ENCODE results near the gene ELMO1.

The ELMO1 gene

DNA sequence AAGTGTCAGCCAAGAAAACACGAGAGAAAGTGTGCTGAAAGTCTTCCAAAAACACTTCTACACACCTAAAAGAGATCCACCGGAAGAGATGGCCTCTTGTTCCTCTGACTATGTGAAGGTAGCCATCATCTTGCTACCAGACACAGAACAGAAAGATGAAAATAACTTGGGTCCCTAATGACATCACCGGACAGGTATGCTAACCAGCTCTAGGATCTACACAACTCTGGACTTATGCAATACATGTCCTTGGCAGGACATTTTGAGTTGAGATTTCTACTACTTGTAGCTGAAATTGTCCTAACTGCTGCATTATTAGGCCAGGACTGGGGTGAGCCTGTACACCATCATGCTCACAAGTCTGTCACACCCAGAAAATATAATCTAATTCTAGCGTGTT is 358.7 kb downstream of the ELMO1 start:
- Histone ChIP-seq H3K9me3 (no peaks in the 10 kb centered on the region), H3K36me3 (no peaks in the 10 kb centered on the region), H3K27ac (peak overlapping the region; percentile 40 to 60), H3K4me1 (peaks cover 0 to 13% (median 10%) of the 10 kb centered on the region in 4 donors), H3K4me3 (no peak overlapping the region), H3K27me3 (no peaks in the 10 kb centered on the region)
- DNase-seq = no peak
- intact Hi-C loops (cut with DNase I; ENCODE audit: low total_unique reads) = no loop called here
- TF ChIP-seq, protein P1, sequence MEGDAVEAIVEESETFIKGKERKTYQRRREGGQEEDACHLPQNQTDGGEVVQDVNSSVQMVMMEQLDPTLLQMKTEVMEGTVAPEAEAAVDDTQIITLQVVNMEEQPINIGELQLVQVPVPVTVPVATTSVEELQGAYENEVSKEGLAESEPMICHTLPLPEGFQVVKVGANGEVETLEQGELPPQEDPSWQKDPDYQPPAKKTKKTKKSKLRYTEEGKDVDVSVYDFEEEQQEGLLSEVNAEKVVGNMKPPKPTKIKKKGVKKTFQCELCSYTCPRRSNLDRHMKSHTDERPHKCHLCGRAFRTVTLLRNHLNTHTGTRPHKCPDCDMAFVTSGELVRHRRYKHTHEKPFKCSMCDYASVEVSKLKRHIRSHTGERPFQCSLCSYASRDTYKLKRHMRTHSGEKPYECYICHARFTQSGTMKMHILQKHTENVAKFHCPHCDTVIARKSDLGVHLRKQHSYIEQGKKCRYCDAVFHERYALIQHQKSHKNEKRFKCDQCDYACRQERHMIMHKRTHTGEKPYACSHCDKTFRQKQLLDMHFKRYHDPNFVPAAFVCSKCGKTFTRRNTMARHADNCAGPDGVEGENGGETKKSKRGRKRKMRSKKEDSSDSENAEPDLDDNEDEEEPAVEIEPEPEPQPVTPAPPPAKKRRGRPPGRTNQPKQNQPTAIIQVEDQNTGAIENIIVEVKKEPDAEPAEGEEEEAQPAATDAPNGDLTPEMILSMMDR (IDR thresholded peaks at IDR 0.05) = no peak

DNA sequence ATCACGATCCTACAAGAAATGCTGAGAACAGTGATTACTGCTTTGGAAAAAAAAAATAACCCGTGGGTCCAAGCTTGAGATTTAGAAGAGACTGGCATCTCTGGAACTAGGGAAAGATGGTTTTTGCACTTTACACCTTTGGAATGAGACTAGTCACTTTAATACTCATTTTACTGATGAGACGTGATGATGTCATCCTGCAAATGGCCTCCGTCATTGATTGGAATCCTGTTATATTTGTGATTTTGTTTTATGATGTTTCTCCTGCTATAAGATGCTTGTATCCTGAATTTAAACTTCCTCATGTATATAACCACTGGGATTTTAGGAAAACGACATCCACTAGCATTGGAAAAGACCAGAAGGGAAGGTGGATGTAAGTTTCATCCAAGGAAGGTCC is 363.1 kb downstream of the ELMO1 start:
- intact Hi-C loops (cut with DNase I; ENCODE audit: low total_unique reads) = no loop called here
- no peak for DNase-seq

DNA sequence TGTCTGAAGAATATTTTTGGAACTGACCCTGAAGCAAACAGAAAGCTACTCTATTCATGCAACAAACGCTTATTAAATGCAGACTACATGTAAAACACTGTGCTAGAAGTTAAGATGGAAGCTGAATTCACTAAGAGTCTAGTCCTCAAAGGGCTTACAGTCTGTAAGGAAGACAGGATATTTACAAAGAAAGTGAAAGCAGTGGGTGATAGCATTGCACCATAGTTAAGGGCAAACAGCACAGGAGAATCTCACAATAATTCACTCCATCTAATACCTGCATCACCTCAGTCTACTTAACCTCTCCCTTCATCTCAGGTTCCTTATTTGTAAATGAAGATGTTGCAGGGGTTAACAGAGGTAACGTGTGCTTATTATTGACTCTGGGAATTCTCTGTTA is 364.4 kb downstream of the ELMO1 start:
- H3K9me3 ChIP-seq = no peaks in the 10 kb centered on the region
- no peak for DNase-seq
- no peak overlapping the region for H3K4me3 ChIP-seq
- TF ChIP-seq, protein P1 (IDR thresholded peaks at IDR 0.05) = no peak
- H3K4me1 ChIP-seq = peaks cover 0 to 21% (median 17%) of the 10 kb centered on the region in 4 donors
- intact Hi-C loops (cut with DNase I; ENCODE audit: low total_unique reads) = no loop called here
- no peaks in the 10 kb centered on the region for H3K27me3 ChIP-seq
- peak overlapping the region; percentile 60 to 61 for H3K27ac ChIP-seq
- H3K36me3 ChIP-seq = no peaks in the 10 kb centered on the region

More for the DNA sequence above, 363.1 kb downstream of the ELMO1 start:
- H3K4me1 ChIP-seq = peaks cover 0 to 32% (median 28%) of the 10 kb centered on the region in 4 donors
- H3K4me3 ChIP-seq = no peak overlapping the region
- no peaks in the 10 kb centered on the region for H3K9me3 ChIP-seq
- H3K27ac ChIP-seq = no peak overlapping the region
- no peaks in the 10 kb centered on the region for H3K36me3 ChIP-seq
- H3K27me3 ChIP-seq = no peaks in the 10 kb centered on the region
- TF ChIP-seq, protein P1 (IDR thresholded peaks at IDR 0.05) = no peak

DNA sequence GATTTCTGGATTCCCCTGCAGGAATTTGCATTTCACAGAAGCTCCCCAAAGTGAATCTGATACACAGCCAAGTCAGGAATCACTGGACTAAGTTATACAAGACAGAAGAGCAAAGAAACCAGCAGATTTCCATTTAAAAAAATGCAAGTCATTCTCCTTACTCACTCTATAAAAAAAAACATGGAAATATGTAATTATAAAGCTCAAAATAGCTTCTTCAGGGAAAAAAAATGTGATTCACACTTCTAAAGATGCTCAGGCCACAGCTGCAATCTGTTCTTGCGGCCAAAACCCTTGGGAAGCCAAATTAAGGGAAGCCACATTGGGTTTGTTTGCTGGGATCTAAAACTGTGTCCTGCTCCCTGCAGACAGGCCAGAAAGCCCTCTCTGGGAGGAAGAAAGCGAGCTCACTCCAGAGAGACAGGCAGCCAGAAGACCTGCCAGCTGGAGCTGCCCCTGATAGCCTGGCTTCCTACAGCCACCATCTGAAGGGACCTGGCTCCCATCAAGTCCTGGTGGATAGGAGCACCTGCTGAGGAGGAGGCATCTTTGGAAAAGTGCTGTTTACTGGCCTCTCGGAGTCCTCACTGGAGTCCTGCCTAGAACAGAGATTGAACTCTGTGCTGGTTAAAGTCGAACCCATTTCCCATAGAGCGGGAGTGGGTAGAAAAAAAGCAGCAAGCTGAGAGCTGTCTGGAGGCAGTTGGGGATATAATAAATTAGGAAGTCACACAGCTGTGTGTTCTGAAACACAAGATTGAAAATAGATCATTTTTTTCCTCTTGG is 365.2 kb downstream of the ELMO1 start:
- peak overlapping the region; percentile 60 to 61 for H3K27ac ChIP-seq
- TF ChIP-seq, protein P1 (IDR thresholded peaks at IDR 0.05) = no peak
- intact Hi-C loops (cut with DNase I; ENCODE audit: low total_unique reads) = no loop called here
- H3K4me1 ChIP-seq = peaks cover 0 to 21% (median 17%) of the 10 kb centered on the region in 4 donors
- H3K9me3 ChIP-seq = no peaks in the 10 kb centered on the region
- H3K36me3 ChIP-seq = no peaks in the 10 kb centered on the region
- DNase-seq = peak in 1 of 2 donors; percentile 40
- H3K27me3 ChIP-seq = no peaks in the 10 kb centered on the region
- H3K4me3 ChIP-seq = no peak overlapping the region

DNA sequence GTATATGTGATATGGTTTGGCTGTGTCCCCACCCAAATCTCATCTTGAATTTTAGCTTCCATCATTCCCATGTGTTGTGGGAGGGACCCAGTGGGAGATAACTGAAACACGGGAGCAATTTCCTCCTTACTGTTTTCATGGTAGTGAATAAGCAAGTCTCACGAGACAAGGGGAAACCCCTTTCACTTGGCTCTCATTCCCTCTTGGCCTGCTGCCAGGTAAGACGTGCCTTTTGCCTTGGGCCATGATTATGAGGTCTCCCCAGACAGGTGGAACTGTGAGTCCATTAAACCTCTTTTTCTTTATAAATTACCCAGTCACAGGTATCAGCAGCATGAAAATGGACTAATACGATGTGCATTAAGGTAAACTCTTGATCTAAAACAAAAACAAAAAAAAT is 367.2 kb downstream of the ELMO1 start:
- no peaks in the 10 kb centered on the region for H3K36me3 ChIP-seq
- no peaks in the 10 kb centered on the region for H3K9me3 ChIP-seq
- intact Hi-C loops (cut with DNase I; ENCODE audit: low total_unique reads) = no loop called here
- H3K4me3 ChIP-seq = no peak overlapping the region
- DNase-seq = no peak
- no peaks in the 10 kb centered on the region for H3K27me3 ChIP-seq
- H3K4me1 ChIP-seq = peaks cover 0 to 21% (median 17%) of the 10 kb centered on the region in 4 donors
- no peak overlapping the region for H3K27ac ChIP-seq
- TF ChIP-seq, protein P1 (IDR thresholded peaks at IDR 0.05) = no peak

Data from tibial artery (tissue), 4 donors.